ENCODE measurements around the gene WDR86.

DNA sequence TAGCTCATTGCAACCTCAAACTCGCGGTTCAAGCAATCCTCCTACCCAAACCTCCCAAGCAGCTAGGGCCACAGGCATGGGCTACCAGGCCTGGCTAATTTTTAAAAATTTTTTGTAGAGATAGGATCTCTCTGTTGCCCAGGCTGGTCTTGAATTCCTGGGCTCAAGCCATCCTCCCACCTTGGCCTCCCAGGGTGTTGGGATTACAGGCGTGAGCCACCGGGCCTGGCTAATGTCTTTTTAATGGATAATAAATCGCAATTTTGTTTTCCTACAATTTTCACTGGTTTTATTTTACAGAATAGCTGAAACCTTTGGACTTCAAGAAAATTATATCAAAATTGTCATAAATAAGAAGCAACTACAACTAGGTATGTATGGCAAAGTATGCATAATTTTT lies 57.3 kb downstream of the WDR86 start:
- TF ChIP-seq GATA2 (IDR thresholded peaks at IDR 0.05; ENCODE audit: low read depth, low read length) (no peak), GATA3 (IDR thresholded peaks at IDR 0.05; ENCODE audit: low read depth, low read length) (no peak)
